Lung (tissue), 12 donors: Measurements from ENCODE around the gene COMMD1. TPM values are rescaled to one million over a fixed set of nuclear protein-coding genes. Genes with fewer than 3 reads are reported as not detected.

Source experiments
- ATAC-seq: fragments of 200-7000 bp; cut with Tn5 transposase; one replicate; pipeline ENCODE4 v1.9.1; 2020; ENCODE audit warnings: moderate number of reproducible peaks; ENCODE audit not compliant: insufficient read depth, low FRiP score
- DNase-seq, 3 donors: peaks; one replicate each; pipeline ENCODE4 v3.0.0-alpha.2; 2013 to 2017
- H3K27ac ChIP-seq, 2 donors: one replicate each; pipeline ENCODE4 v1.5.1; 2013; ENCODE audit warnings: mild to moderate bottlenecking in 2 of 2, moderate library complexity in 2 of 2, control low read depth in 1 of 2, inconsistent platforms in 1 of 2, low read depth in 1 of 2, low read length in 1 of 2
- H3K27me3 ChIP-seq, 3 donors: one replicate each; pipeline ENCODE4 v1.5.1; 2013; ENCODE audit warnings: low read length in 2 of 3; ENCODE audit not compliant: control insufficient read depth in 3 of 3, insufficient read depth in 3 of 3
- H3K36me3 ChIP-seq, 4 donors: one replicate each; pipeline ENCODE4 v1.5.1; 2013; ENCODE audit warnings: low read length in 4 of 4, mild to moderate bottlenecking in 1 of 4, moderate library complexity in 1 of 4; ENCODE audit not compliant: control insufficient read depth in 4 of 4, insufficient read depth in 4 of 4
- H3K4me1 ChIP-seq, 5 donors: one replicate each; pipeline ENCODE4 v1.5.1; 2013; ENCODE audit warnings: low read length in 5 of 5, mild to moderate bottlenecking in 2 of 5, moderate library complexity in 1 of 5; ENCODE audit not compliant: control insufficient read depth in 5 of 5, insufficient read depth in 5 of 5
- H3K4me3 ChIP-seq: one replicate; pipeline ENCODE4 v1.5.1; 2013; ENCODE audit warnings: mild to moderate bottlenecking, control low read depth, moderate library complexity
- H3K9ac ChIP-seq, 2 donors: one replicate each; pipeline ENCODE4 v1.5.1; 2013; ENCODE audit warnings: low read length in 2 of 2, control low read depth in 1 of 2; ENCODE audit not compliant: insufficient read depth in 1 of 2
- H3K9me3 ChIP-seq, 4 donors: one replicate each; pipeline ENCODE4 v1.5.1; 2013; ENCODE audit warnings: low read length in 3 of 4, mild to moderate bottlenecking in 1 of 4, moderate library complexity in 1 of 4; ENCODE audit not compliant: control insufficient read depth in 4 of 4, insufficient read depth in 3 of 4
- WGBS, 2 donors: extraction: QIAGEN DNeasy Blood & Tissue Kit; methylation state at CpG; one replicate each; pipeline ENCODE4 v1.1.7; 2013; 5-methylcytosine and 5-hydroxymethylcytosine counted together
- polyA plus RNA-seq, 2 donors: library from polyadenylated mRNA; stranded (reverse); fragments of 200-250 nt; gene quantifications; one replicate each; pipeline ENCODE4 v1.2.1, GENCODE V29; 2013
- total RNA-seq, 2 donors: library from RNA; depleted of rRNA in 1 of 2; stranded (reverse); fragments of >200 nt in 1 of 2; gene quantifications; one replicate each; pipeline ENCODE4 v1.2.1, GENCODE V29; 2014 to 2021
- TF ChIP-seq, protein P1 (sequence below): IDR thresholded peaks from 2 replicates; pipeline ENCODE4 v1.5.1; 2012; ENCODE audit warnings: mild to moderate bottlenecking; ENCODE audit errors: control extremely low read depth, extremely low read depth
- donor health status: control.
- donor health status: control.
- donor health status: Bipolar disorder and iron deficiency.
- donor health status: healthy.
- donor health status: DM: yes; HTN: yes; CAD: no.

Gene COMMD1
- total and polyA plus RNA-seq, 4 donors: 31.0 to 41.7 (median 35.2) TPM

DNA sequence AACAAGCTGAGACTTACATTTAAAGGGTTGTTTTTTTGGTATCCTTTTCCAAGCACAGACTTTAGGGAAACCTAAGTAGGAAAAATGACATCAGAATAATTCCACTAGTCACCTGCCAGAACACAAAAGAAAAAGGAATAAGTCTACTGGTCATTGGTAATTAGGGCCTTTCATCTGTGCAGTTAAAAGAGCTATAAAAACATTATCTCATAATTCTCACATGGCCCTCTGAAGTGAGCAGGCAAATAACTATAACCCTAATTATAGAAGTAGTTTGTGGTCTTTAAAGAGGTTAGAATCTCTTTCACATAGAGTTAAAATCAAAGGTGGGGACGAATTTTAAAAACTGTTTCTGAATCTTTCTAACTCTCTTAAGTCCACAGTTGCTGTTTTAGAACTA is 179.3 kb downstream of the COMMD1 start:
- 90 to 96% methylated on average over 1 of the region's 1 CpG for WGBS, 2 donors
- TF ChIP-seq, protein P1, sequence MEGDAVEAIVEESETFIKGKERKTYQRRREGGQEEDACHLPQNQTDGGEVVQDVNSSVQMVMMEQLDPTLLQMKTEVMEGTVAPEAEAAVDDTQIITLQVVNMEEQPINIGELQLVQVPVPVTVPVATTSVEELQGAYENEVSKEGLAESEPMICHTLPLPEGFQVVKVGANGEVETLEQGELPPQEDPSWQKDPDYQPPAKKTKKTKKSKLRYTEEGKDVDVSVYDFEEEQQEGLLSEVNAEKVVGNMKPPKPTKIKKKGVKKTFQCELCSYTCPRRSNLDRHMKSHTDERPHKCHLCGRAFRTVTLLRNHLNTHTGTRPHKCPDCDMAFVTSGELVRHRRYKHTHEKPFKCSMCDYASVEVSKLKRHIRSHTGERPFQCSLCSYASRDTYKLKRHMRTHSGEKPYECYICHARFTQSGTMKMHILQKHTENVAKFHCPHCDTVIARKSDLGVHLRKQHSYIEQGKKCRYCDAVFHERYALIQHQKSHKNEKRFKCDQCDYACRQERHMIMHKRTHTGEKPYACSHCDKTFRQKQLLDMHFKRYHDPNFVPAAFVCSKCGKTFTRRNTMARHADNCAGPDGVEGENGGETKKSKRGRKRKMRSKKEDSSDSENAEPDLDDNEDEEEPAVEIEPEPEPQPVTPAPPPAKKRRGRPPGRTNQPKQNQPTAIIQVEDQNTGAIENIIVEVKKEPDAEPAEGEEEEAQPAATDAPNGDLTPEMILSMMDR: no peak
- H3K4me3 ChIP-seq: no peak overlapping the region
- no peak overlapping the region for H3K9ac ChIP-seq
- H3K36me3 ChIP-seq: no peaks in the 10 kb centered on the region
- H3K9me3 ChIP-seq: no peaks in the 10 kb centered on the region
- no peak for ATAC-seq
- no peak overlapping the region for H3K27ac ChIP-seq
- peaks cover 0 to 6% (median 0%) of the 10 kb centered on the region in 5 donors for H3K4me1 ChIP-seq
- no peaks in the 10 kb centered on the region for H3K27me3 ChIP-seq
- no peak for DNase-seq

- H3K27ac ChIP-seq: no peak overlapping the region
- TF ChIP-seq, protein P1: no peak
- ATAC-seq: no peak
- no peak overlapping the region for H3K4me3 ChIP-seq
- no peaks in the 10 kb centered on the region for H3K9me3 ChIP-seq
- H3K4me1 ChIP-seq: peaks cover 0 to 4% (median 0%) of the 10 kb centered on the region in 5 donors
- no peak overlapping the region for H3K9ac ChIP-seq
- no peaks in the 10 kb centered on the region for H3K27me3 ChIP-seq
- DNase-seq: no peak
- 89% methylated on average over 3 of the region's 3 CpGs for WGBS, 2 donors
- H3K36me3 ChIP-seq: no peaks in the 10 kb centered on the region
Measured at GRCh38 chr2:62089658-62090057, 184.2 kb downstream of the COMMD1 start.

DNA sequence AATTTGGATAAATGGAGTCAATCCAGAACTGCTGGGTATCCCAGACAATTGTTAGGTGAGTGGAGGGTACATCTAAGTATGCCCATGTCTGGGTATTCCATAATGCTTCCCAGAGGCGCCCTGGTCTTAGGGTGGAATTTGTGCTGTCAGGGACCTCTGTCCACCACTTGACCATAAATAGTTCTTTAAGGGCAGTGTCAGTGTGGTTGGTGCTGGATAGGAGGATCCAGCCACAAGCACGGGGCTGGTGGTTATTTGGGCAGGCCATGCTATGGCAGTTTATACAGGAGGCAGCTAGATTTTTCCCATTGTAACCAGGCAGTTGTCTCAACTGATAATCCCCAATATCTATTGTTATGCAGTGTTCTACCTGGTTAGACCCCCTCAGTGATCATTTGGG is 186.0 kb downstream of the COMMD1 start:
- peaks cover 0 to 4% (median 0%) of the 10 kb centered on the region in 5 donors for H3K4me1 ChIP-seq
- TF ChIP-seq, protein P1: no peak

GRCh38 chr2:62099050-62099449 is 193.6 kb downstream of the COMMD1 start:
- no peaks in the 10 kb centered on the region for H3K36me3 ChIP-seq
- TF ChIP-seq, protein P1: no peak
- no peak for DNase-seq
- WGBS, 2 donors: 37 to 70% methylated on average over 4 of the region's 4 CpGs
- H3K27me3 ChIP-seq: no peaks in the 10 kb centered on the region
- peaks cover 0 to 3% (median 0%) of the 10 kb centered on the region in 5 donors for H3K4me1 ChIP-seq
- H3K27ac ChIP-seq: no peak overlapping the region
- H3K9me3 ChIP-seq: no peaks in the 10 kb centered on the region
- ATAC-seq: no peak
- no peak overlapping the region for H3K4me3 ChIP-seq
- no peak overlapping the region for H3K9ac ChIP-seq

More for the DNA sequence above, 186.0 kb downstream of the COMMD1 start:
- DNase-seq: no peak
- no peaks in the 10 kb centered on the region for H3K9me3 ChIP-seq
- ATAC-seq: no peak
- H3K4me3 ChIP-seq: no peak overlapping the region
- no peak overlapping the region for H3K27ac ChIP-seq
- WGBS, 2 donors: 95% methylated on average over 2 of the region's 2 CpGs
- H3K36me3 ChIP-seq: no peaks in the 10 kb centered on the region
- no peaks in the 10 kb centered on the region for H3K27me3 ChIP-seq
- no peak overlapping the region for H3K9ac ChIP-seq
